Neuronal stem cell (in vitro differentiated cells): ENCODE data around the gene COTL1.
A peak's percentile ranks its signal among the peaks of the same experiment; 100 is the strongest.

Source experiments
- DNase-seq: peaks from one replicate; pipeline ENCODE4 v3.0.0-alpha.2; 2013; ENCODE audit warnings: low spot score
- H2AFZ ChIP-seq: one replicate; pipeline ENCODE4 v1.6.1; 2013; ENCODE audit warnings: mild to moderate bottlenecking, low read length, inconsistent platforms
- H2AK5ac ChIP-seq: 2 replicates; pipeline ENCODE4 v1.6.1; 2013; ENCODE audit warnings: low read depth, mild to moderate bottlenecking, inconsistent platforms, low read length, moderate library complexity, mixed read lengths
- H2BK120ac ChIP-seq: 2 replicates; pipeline ENCODE4 v1.6.1; 2013; ENCODE audit warnings: low read depth, mild to moderate bottlenecking, inconsistent platforms, low read length, moderate library complexity, mixed read lengths
- H2BK12ac ChIP-seq: one replicate; pipeline ENCODE4 v1.6.1; 2013; ENCODE audit warnings: low read length, inconsistent platforms
- H2BK15ac ChIP-seq: 2 replicates; pipeline ENCODE4 v1.6.1; 2013; ENCODE audit warnings: mild to moderate bottlenecking, low read length, inconsistent platforms, mixed read lengths
- H2BK5ac ChIP-seq: one replicate; pipeline ENCODE4 v1.6.1; 2013; ENCODE audit warnings: inconsistent platforms, mild to moderate bottlenecking, low read length, moderate library complexity
- H3K14ac ChIP-seq: one replicate; pipeline ENCODE4 v1.6.1; 2013; ENCODE audit warnings: low read length, inconsistent platforms
- H3K18ac ChIP-seq: 2 replicates; pipeline ENCODE4 v1.6.1; 2013; ENCODE audit warnings: low read length, inconsistent platforms
- H3K23ac ChIP-seq: 2 replicates; pipeline ENCODE4 v1.6.1; 2013; ENCODE audit warnings: low read depth, mild to moderate bottlenecking, mixed read lengths, low read length, inconsistent platforms; ENCODE audit not compliant: poor library complexity
- H3K27ac ChIP-seq: replicated peaks from 3 replicates; pipeline ENCODE4 v1.5.1; 2013; ENCODE audit warnings: low read length, inconsistent platforms
- H3K27me3 ChIP-seq, 3 experiments: 2 replicates each; pipeline ENCODE4 v1.6.1; 2013; ENCODE audit warnings: low read length in 3 of 3, mild to moderate bottlenecking in 2 of 3, inconsistent platforms in 1 of 3, low read depth in 1 of 3, mixed read lengths in 1 of 3, moderate library complexity in 1 of 3; ENCODE audit not compliant: control insufficient read depth in 3 of 3, insufficient read depth in 3 of 3
- H3K36me3 ChIP-seq, 2 donors: replicated peaks in 1 of 2; 2 replicates each; pipeline ENCODE4 v1.6.1; 2013; ENCODE audit warnings: low read length in 2 of 2; ENCODE audit not compliant: control insufficient read depth in 2 of 2, insufficient read depth in 2 of 2
- H3K4ac ChIP-seq: 2 replicates; pipeline ENCODE4 v1.6.1; 2013; ENCODE audit warnings: inconsistent platforms, mild to moderate bottlenecking, low read length, moderate library complexity
- H3K4me1 ChIP-seq, 2 donors: 1 replicate in 1 of 2; 2 replicates in 1 of 2; pipeline ENCODE4 v1.6.1; 2013; ENCODE audit warnings: low read length in 2 of 2, low read depth in 1 of 2; ENCODE audit not compliant: control insufficient read depth in 2 of 2, insufficient read depth in 1 of 2
- H3K4me2 ChIP-seq: one replicate; pipeline ENCODE4 v1.6.1; 2013; ENCODE audit warnings: mild to moderate bottlenecking, low read length, inconsistent platforms; ENCODE audit not compliant: insufficient read depth, poor library complexity, severe bottlenecking
- H3K4me3 ChIP-seq, 2 donors: 2 replicates each; pipeline ENCODE4 v1.5.1; 2013; ENCODE audit warnings: low read length in 2 of 2, mild to moderate bottlenecking in 2 of 2, inconsistent platforms in 1 of 2, moderate library complexity in 1 of 2
- H3K79me1 ChIP-seq: one replicate; pipeline ENCODE4 v1.6.1; 2013; ENCODE audit warnings: low read depth, mild to moderate bottlenecking, inconsistent platforms, low read length, moderate library complexity
- H3K9ac ChIP-seq: one replicate; pipeline ENCODE4 v1.6.1; 2013; ENCODE audit warnings: mild to moderate bottlenecking, low read depth, low read length, inconsistent platforms; ENCODE audit not compliant: poor library complexity
- H3K9me3 ChIP-seq, 2 donors: replicated peaks in 1 of 2; 2 replicates each; pipeline versions ENCODE3 to v1.6.1; 2013; ENCODE audit warnings: low read length in 2 of 2, mild to moderate bottlenecking in 2 of 2, inconsistent platforms in 1 of 2, low read depth in 1 of 2, mixed read lengths in 1 of 2, moderate library complexity in 1 of 2; ENCODE audit not compliant: control insufficient read depth in 2 of 2, insufficient read depth in 1 of 2
- H4K8ac ChIP-seq: one replicate; pipeline ENCODE4 v1.6.1; 2013; ENCODE audit warnings: low read depth, mild to moderate bottlenecking, inconsistent platforms, low read length, moderate library complexity
- H4K91ac ChIP-seq: one replicate; pipeline ENCODE4 v1.6.1; 2013; ENCODE audit warnings: low read length, low read depth, mild to moderate bottlenecking, inconsistent platforms; ENCODE audit not compliant: poor library complexity
- WGBS, 2 donors: extraction: QIAGEN DNeasy Blood & Tissue Kit; methylation state at CpG; one replicate each; pipeline ENCODE4 v1.1.7; 2013; ENCODE audit warnings: missing lambda C conversion rate in 2 of 2, mixed read lengths in 1 of 2; ENCODE audit not compliant: insufficient read length in 2 of 2, insufficient replicate concordance in 1 of 2; ENCODE audit errors: extremely low coverage in 2 of 2; 5-methylcytosine and 5-hydroxymethylcytosine counted together

The COTL1 gene

GRCh38 chr16:84583995-84584394 lies 33.9 kb downstream of the COTL1 start:
- Histone ChIP-seq H2AK5ac (peak overlapping the region; percentile 51), H3K27me3 (no peaks in the 10 kb centered on the region), H3K23ac (peak overlapping the region; percentile 92), H3K4me2 (no peak overlapping the region), H2BK12ac (no peak overlapping the region), H3K9ac (no peak overlapping the region), H3K14ac (no peak overlapping the region), H2AFZ (no peak overlapping the region), H3K79me1 (peaks cover 3% of the 10 kb centered on the region), H3K36me3 (peaks cover 17 to 95% of the 10 kb centered on the region in 2 donors), H2BK15ac (no peak overlapping the region), H3K9me3 (no peaks in the 10 kb centered on the region), H3K4me1 (peaks cover 7 to 8% of the 10 kb centered on the region in 2 donors), H3K27ac (no peak overlapping the region), H2BK5ac (no peak overlapping the region), H3K18ac (peak overlapping the region; percentile 27), H4K8ac (no peak overlapping the region), H4K91ac (no peak overlapping the region), H2BK120ac (no peak overlapping the region), H3K4ac (no peak overlapping the region), H3K4me3 (no peak overlapping the region)
- no peak for DNase-seq
- no CpG with 5 or more reads among the region's 15 CpGs for WGBS, 2 donors

- H3K4me3 ChIP-seq = no peak overlapping the region
- H3K14ac ChIP-seq = no peak overlapping the region
- H3K9ac ChIP-seq = no peak overlapping the region
- peaks cover 8% of the 10 kb centered on the region for H3K79me1 ChIP-seq
- H4K91ac ChIP-seq = no peak overlapping the region
- no peak overlapping the region for H2BK12ac ChIP-seq
- peaks cover 19 to 95% of the 10 kb centered on the region in 2 donors for H3K36me3 ChIP-seq
- H4K8ac ChIP-seq = no peak overlapping the region
- H3K4me2 ChIP-seq = no peak overlapping the region
- H3K18ac ChIP-seq = no peak overlapping the region
- no peak overlapping the region for H2BK5ac ChIP-seq
- H3K27ac ChIP-seq = no peak overlapping the region
- peaks cover 8 to 12% of the 10 kb centered on the region in 2 donors for H3K4me1 ChIP-seq
- no peak overlapping the region for H3K4ac ChIP-seq
- H3K27me3 ChIP-seq = no peaks in the 10 kb centered on the region
- H3K9me3 ChIP-seq = no peaks in the 10 kb centered on the region
- no peak for DNase-seq
- H2AK5ac ChIP-seq = no peak overlapping the region
- H2BK120ac ChIP-seq = no peak overlapping the region
- no peak overlapping the region for H2BK15ac ChIP-seq
- WGBS, 2 donors = no CpG with 5 or more reads among the region's 11 CpGs
- no peak overlapping the region for H2AFZ ChIP-seq
- no peak overlapping the region for H3K23ac ChIP-seq
These were observed 34.8 kb downstream of the COTL1 start for GRCh38 chr16:84582958-84583516.

GRCh38 chr16:84581158-84581557 lies 36.7 kb downstream of the COTL1 start:
- WGBS, 2 donors = no CpG with 5 or more reads among the region's 8 CpGs
- no peak for DNase-seq
- no peak overlapping the region for H3K18ac ChIP-seq
- H3K4me2 ChIP-seq = no peak overlapping the region
- H3K4ac ChIP-seq = no peak overlapping the region
- H3K9ac ChIP-seq = no peak overlapping the region
- peaks cover 20 to 95% of the 10 kb centered on the region in 2 donors for H3K36me3 ChIP-seq
- no peak overlapping the region for H3K14ac ChIP-seq
- no peak overlapping the region for H2AK5ac ChIP-seq
- H3K23ac ChIP-seq = no peak overlapping the region
- no peak overlapping the region for H3K4me3 ChIP-seq
- H3K79me1 ChIP-seq = peaks cover 8% of the 10 kb centered on the region
- H2BK5ac ChIP-seq = no peak overlapping the region
- no peak overlapping the region for H3K27ac ChIP-seq
- no peaks in the 10 kb centered on the region for H3K27me3 ChIP-seq
- no peak overlapping the region for H2BK120ac ChIP-seq
- no peak overlapping the region for H2BK15ac ChIP-seq
- no peak overlapping the region for H2AFZ ChIP-seq
- no peak overlapping the region for H4K8ac ChIP-seq
- H3K9me3 ChIP-seq = peaks cover 2 to 6% of the 10 kb centered on the region in 2 donors
- H4K91ac ChIP-seq = no peak overlapping the region
- H3K4me1 ChIP-seq = peaks cover 6 to 13% of the 10 kb centered on the region in 2 donors
- H2BK12ac ChIP-seq = no peak overlapping the region

GRCh38 chr16:84579936-84580335 lies 37.9 kb downstream of the COTL1 start:
- Histone ChIP-seq H4K91ac (no peak overlapping the region), H3K4me1 (peaks cover 0 to 10% of the 10 kb centered on the region in 2 donors), H3K9me3 (peaks cover 2 to 6% of the 10 kb centered on the region in 2 donors), H2BK15ac (no peak overlapping the region), H3K4me2 (no peak overlapping the region), H3K79me1 (peaks cover 8% of the 10 kb centered on the region), H3K36me3 (peaks cover 21 to 91% of the 10 kb centered on the region in 2 donors), H3K27ac (no peak overlapping the region), H3K4ac (no peak overlapping the region), H3K18ac (peak overlapping the region; percentile 20), H2AFZ (no peak overlapping the region), H4K8ac (no peak overlapping the region), H3K9ac (no peak overlapping the region), H2BK5ac (no peak overlapping the region), H2BK12ac (no peak overlapping the region), H3K27me3 (no peaks in the 10 kb centered on the region), H3K23ac (no peak overlapping the region), H3K4me3 (no peak overlapping the region), H3K14ac (no peak overlapping the region), H2BK120ac (no peak overlapping the region), H2AK5ac (no peak overlapping the region)
- no peak for DNase-seq
- no CpG with 5 or more reads among the region's 11 CpGs for WGBS, 2 donors
